D721Med (cell line): ENCODE measurements around the gene GSTM1.
A peak's percentile ranks its signal among the peaks of the same experiment; 100 is the strongest.
"Not testable (repeated sequence)": the region's sequence is repeated elsewhere in the genome, so short reads cannot be mapped to it uniquely, and the experiment has no call there.

Experiments used
- DNase-seq: peaks from one replicate; pipeline ENCODE4 v3.0.0; 2011; ENCODE audit warnings: low spot score; ENCODE audit not compliant: insufficient read length
- FAIRE-seq: peaks from 2 replicates; lab custom pipeline; 2011; peaks lifted over from hg19 to GRCh38; lab: Jason Lieb, UNC
- CTCF ChIP-seq: IDR thresholded peaks from 2 replicates; pipeline ENCODE4 v1.5.1; 2012; ENCODE audit warnings: mild to moderate bottlenecking, control low read depth; ENCODE audit not compliant: insufficient read depth; ENCODE audit errors: missing control alignments

Gene GSTM1

GRCh38 chr1:109654519-109654918 is 33.1 kb upstream of the GSTM1 start:
- no peak for DNase-seq
- no peak for TF ChIP-seq CTCF
- FAIRE-seq: no peak

GRCh38 chr1:109655615-109656519 is 31.8 kb upstream of the GSTM1 start, which contains the start of gene GSTM4:
TSS of gene GSTM4 (plus strand) at chr1:109656099. CDS start at chr1:109656390, 291 bp downstream.
- TF ChIP-seq CTCF: no peak
- FAIRE-seq: no peak
- peak; percentile 78 for DNase-seq

GRCh38 chr1:109657395-109657794 is 30.2 kb upstream of the GSTM1 start:
- no peak for TF ChIP-seq CTCF
- no peak for DNase-seq
- FAIRE-seq: no peak

- no peak for DNase-seq
- FAIRE-seq: no peak
- no peak for TF ChIP-seq CTCF
Observed at GRCh38 chr1:109657970-109658369, 29.6 kb upstream of the GSTM1 start.

- FAIRE-seq: no peak
- no peak for DNase-seq
- no peak for TF ChIP-seq CTCF
Observed at GRCh38 chr1:109658533-109659042, 29.0 kb upstream of the GSTM1 start.

- no peak for TF ChIP-seq CTCF
- DNase-seq (no peak), FAIRE-seq (no peak)
Observed at GRCh38 chr1:109659145-109659544, 28.5 kb upstream of the GSTM1 start.

GRCh38 chr1:109659997-109660690 is 27.5 kb upstream of the GSTM1 start:
- FAIRE-seq (no peak), DNase-seq (no peak)
- no peak for TF ChIP-seq CTCF

- not testable (repeated sequence) for DNase-seq, FAIRE-seq
Observed at GRCh38 chr1:109660691-109661026, 27.0 kb upstream of the GSTM1 start.
